GM19467 (cell line): Measurements from ENCODE around the gene PIP4P1.
"Not testable (repeated sequence)": the region's sequence is repeated elsewhere in the genome, so short reads cannot be mapped to it uniquely, and the experiment has no call there.

Source experiments
- ATAC-seq: cut with Tn5 transposase; IDR thresholded peaks from one replicate; pipeline ENCODE4 v1.9.1; 2021; ENCODE audit warnings: mild to moderate bottlenecking, moderate library complexity; ENCODE audit not compliant: unreplicated experiment

PIP4P1 gene

DNA sequence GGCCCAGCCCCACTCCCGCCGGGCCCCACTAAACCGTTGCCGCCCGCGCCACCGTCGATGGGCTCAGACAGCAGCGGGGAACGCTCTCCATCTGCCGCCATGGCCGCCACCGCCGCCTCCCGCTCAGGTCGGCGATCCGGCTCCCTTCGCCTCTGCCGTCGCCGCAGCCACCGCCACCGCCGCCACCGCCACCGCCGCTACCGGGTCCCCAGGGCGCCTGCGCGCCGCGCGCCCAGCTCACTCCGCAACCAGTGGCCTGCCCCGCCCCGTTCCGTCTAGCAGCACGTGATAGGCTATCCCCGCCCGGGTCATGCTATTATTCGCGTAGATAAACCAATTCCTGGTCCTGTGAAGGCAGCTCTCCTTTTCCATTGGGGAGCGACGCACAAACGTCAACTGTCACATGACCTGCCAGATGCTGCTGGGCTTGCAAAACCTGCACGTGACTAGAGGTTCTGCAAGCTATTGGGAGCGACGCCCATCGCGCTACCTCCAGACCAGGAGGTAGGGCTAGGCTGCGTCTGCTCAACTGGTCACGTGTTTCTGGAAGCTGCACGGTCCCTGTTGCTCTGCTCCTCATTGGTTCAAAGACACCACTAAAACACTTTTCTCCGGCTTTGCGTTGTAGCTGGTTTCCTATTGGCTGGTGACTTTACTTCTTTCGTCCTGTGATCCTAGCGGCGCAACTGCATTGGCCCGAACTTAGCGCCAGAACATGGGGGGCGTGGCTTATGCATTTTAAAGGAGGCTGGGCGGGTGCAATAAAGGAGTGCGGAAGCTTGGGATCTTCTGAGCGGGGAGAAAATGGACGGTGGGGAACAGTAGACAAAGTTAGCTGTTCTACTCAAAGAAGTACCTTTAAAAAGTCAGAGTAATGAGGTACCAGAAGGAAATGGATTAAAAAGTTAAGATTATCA, at the start of gene PIP4P1:
TSS of gene PIP4P1 (minus strand) at position 210 of the 917 bp plus-strand sequence. CDS start at position 101, 109 bp downstream.
- ATAC-seq: peak; percentile 95

DNA sequence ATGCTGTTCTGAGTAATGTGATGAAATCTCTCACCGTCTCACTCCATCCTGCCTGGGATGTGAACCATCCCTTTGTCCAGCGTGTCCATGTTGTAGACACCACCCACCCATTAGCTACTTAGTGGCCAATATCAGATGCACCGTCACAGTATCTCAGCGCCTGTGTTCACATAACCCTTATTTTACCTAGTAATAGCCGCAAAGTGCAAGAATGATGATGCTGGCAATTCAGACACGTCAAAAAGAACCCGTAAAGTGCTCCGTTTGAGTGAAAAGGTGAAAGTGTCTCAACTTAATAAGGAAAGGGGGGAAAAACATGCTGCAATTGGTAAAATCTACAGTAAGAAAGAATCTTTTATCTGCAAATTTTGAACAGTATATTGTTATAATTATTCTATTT, 47.1 kb upstream of the PIP4P1 start:
- no peak for ATAC-seq

DNA sequence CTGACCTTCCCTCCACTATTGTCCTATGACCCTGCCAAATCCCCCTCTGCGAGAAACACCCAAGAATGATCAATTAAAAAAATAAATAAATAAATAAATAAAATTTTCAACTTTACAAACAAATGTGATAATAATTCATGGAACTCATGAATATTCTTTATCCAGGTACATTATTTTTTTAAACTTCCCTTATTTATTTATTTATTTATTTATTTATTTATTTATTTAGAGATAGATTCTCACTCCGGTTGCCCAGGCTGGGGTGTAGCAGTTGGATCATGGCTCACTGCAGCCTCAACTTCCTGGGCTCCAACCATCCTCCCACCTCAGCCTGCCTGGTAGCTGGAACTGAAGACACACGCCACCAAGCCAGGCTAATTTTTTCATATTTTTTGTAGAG, 46.3 kb upstream of the PIP4P1 start:
- not testable (repeated sequence) for ATAC-seq

DNA sequence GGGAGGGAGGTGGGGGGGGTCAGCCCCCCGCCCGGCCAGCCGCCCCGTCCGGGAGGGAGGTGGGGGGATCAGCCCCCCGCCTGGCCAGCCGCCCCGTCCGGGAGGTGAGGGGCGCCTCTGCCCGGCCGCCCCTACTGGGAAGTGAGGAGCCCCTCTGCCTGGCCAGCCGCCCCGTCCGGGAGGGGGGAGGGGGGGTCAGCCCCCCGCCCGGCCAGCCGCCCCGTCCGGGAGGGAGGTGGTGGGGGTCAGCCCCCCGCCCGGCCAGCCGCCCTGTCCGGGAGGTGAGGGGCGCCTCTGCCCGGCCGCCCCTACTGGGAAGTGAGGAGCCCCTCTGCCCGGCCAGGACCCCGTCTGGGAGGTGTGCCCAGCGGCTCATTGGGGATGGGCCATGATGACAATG, 45.5 kb upstream of the PIP4P1 start:
- ATAC-seq: not testable (repeated sequence)

DNA sequence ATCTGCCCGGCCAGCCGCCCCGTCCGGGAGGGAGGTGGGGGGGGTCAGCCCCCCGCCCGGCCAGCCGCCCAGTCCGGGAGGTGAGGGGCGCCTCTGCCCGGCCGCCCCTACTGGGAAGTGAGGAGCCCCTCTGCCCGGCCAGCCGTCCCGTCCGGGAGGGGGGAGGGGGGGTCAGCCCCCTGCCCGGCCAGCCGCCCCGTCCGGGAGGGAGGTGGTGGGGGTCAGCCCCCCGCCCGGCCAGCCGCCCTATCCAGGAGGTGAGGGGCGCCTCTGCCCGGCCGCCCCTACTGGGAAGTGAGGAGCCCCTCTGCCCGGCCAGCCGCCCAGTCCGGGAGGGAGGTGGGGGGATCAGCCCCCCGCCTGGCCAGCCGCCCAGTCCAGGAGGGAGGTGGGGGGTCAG, 45.0 kb upstream of the PIP4P1 start:
- not testable (repeated sequence) for ATAC-seq

DNA sequence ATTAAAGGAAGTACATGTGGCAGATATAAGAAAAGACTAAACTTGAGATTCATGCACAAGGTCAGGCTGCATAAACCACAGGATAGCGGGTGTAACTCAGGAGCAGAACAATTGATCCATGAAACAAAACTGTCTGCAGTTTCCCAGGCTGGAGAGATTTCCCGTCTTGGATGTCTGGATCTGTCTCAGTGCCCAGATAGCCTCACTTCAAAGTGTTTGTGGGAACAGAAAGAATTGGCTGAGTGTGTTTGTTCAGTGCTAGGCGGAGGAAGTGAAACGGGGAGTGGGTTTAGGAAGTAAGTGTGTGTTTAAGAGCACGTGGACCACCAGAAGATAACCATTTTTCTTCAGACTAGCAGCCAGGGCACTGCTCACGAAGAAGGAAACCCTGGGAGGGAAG, 42.7 kb upstream of the PIP4P1 start:
- no peak for ATAC-seq

DNA sequence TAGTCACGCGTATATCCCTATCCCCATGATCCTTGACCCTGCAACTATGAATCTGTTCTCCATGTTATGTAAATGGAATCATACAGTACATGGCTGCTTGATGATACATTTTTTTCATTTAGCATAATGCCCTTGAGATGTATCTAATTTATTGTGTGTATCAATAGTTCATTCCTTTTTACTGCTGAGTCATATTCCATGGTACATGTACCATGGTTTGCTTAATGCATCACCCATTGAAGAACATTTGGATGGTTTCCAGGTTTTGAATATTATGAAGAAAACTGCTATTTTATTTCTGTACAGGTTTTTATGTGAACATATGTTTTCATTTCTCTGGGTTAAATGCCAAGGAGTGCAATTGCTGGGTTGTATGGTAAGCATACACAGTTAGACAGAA, 40.1 kb upstream of the PIP4P1 start:
- ATAC-seq: no peak

DNA sequence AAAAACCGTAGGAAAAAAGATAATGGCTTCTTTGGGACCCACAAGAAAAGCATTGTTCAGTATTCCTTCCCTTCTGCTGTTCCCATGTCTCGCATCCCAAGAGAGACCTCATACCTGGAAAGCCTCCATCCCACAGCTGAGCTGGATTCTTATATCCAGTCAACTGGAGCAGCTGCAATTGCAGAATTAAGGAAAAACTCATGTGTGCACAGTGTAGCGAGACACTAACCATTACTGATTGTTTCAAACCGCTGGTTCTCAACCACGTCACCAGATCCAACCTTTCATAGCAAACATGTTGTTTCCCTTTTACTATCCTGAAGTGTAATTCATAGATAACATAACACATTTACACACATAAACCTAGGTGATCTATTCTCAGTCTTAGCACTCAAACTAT, 38.6 kb upstream of the PIP4P1 start:
- no peak for ATAC-seq

DNA sequence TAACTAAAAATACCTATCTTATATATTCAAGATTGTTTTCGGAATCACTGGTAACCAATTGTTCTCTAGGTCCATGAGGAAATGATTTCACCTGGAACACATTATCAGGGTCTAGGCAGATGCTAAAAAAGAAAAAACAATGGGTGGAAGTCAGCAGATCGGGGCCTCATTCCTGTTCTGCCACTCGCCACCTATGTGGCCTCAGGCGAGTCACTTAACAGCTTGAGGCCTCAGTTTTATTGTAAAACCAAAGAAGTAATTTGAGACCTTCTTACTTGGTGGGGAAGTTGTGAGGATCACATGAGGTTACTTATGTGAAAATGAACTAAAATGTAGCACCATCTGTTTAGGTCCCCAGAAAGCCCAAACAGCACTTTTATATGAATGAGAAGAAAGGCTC, 37.9 kb upstream of the PIP4P1 start:
- no peak for ATAC-seq

DNA sequence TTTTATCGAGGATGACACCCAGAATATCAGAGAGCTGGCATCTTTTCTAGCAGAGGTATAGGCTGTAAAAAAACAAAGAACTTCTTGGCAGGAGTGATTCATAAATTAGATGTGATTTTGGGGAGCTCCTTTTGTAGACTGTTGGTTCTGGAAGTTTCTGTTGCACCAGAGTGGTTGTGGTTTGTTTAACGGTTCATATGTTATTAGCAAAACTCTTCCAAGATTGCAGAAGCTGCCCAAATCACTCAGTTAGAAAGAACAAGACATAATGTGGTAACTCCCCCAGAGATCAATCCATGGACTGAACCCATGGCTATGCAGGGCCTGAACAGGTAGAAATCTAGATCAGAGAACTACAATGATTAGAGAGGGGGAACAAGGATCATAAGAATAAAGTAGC, 37.4 kb upstream of the PIP4P1 start:
- no peak for ATAC-seq

DNA sequence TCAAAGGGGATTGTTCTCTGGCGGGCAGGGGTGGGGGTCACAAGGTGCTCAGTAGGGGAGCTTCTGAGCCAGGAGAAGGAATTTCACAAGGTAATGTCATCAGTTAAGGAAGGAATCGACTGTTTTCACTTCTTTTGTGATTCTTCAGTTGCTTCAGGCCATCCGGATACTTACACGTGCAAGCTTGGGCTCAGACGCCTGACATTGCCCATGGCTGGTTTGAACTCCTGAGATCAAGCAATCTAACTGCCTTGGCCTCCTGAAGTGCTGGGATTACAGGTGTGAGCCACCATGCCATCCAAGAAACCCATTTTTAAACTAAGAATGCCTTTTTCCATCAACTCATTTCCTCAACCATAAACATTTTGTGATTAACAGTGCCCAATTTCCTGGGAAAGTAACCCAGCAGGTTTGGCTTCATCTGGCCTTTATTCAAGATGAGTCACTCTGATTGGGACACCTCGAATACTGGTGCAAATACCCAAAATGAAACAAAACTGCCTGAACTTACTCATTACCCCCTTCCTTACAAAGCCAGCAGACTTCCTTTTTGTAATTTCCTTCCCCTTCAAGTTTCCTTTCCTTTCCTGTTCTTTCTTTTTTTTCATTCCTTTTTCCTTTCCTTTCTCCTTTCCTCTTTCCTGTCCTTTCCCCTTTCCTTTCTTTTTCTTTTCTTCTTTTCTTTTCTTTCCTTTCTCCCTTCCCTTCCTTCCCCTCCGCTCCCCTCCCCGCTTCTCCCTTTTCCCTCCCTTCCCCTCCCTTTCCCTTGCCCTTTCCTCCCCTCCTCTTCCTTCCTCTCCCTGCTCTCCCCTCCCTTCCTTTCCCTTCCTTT, 33.9 kb upstream of the PIP4P1 start:
- no peak for ATAC-seq

DNA sequence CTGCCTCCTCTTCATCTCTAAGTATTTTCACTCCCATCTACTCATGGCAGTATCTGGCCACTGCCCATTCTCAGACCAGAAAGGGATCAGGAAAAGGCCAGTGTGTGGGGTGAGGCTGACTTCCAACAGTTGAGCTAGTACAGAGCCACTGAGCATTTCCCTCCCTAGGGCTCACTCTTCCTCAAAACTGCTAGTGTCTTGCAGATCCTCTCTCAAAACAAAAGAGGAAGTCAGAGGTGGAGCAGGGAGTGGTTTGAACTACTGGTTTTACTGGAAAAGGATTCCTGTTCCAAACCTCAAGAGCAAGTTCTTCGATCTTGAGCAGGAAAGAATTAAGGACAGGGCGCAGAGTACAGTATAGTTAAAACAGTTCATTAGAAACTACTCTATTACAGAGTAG, 32.4 kb upstream of the PIP4P1 start:
- no peak for ATAC-seq

DNA sequence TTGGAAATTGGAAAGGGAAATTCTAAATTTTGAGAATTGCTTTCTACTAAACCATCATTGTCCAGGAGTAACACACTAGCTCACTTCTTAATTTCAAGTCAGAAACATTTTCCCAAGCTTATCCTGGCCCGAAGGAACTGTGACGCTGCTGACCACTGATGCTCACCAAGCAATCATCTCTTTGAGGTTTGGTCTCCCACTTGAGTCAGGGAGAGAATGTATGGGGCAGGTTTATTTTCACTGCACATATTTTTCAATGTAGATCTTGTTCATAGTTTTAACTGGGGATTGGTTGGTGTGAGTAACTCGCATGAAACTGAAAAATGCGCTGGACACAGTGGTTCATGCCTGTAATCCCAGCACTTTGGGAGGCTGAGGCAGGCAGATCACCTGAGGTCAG, 31.3 kb upstream of the PIP4P1 start:
- ATAC-seq: no peak

DNA sequence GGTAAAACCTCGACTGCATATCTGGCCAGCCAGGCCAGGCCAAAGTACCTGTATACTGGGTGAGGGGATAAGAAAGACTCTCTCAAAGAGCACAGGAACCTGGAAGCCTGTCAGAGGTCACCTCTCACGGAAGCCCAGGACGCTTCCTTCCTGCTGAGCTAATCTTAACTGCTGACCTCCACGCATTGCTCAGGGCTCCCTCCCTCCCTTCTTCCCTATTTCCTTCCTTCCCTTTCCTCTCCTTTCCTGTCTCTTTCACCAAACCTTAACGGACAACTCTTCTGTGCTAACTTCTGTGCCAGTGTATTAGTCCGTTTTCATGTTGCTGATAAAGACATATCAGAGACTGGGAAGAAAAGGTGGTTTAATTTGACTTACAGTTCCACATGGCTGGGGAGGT, 29.3 kb upstream of the PIP4P1 start:
- ATAC-seq: no peak

DNA sequence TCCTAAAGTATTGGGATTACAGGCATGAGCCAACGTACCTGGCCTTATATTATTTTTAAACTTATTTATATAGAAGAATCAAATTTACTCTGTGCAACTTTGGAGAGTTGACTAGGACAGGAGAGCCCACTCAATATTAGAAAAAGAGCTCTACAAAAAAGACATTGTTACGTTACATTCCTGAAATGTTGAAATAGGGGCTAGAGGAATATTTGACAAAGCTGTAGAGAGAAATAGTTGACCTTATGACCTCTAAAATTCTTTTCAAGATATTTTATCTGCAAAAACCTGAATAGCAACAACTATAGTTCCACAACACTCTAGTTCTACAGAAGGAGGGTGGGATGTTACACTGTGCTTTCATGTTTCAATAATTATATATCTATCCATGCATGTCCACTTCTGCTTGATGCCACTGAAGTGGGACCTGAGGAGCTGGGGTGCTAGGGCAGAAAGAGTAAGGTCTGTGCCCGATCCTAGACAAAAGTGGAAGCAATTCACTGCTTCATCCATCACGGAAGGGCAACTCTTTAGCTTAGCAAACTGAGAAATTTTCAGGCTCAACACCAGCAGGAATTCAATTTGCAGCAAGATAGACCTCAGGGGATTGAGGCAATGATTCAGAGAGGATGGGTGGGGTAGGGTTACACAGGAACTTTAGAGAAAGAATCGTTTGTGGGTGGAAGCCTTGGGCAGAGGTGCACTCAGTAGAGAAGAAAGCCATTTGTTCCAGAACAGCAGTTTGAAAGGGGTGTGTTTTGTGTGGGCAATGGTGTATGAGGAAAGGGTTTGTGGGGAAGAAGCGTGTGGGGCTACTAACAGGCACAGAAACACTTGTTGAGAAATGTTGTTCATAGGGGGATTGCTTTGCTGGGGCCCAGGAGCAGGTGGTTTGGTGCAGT, 28.1 kb upstream of the PIP4P1 start:
- no peak for ATAC-seq

DNA sequence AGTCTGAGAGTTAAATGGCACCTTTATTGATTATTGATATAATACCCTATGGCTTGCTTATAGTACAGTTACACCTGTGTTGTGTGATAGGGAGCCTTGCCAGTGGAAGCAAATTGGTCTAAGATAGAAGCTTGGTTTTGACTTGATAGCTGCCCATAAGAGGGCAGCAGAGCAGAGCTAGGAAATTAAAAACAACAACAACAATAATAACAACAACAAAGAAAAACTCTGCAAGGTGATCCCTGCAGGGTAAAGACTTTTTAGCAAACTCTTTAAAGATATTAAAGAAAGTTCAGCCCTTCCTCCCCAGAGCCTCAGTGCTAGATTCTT, 26.1 kb upstream of the PIP4P1 start:
- ATAC-seq: no peak

DNA sequence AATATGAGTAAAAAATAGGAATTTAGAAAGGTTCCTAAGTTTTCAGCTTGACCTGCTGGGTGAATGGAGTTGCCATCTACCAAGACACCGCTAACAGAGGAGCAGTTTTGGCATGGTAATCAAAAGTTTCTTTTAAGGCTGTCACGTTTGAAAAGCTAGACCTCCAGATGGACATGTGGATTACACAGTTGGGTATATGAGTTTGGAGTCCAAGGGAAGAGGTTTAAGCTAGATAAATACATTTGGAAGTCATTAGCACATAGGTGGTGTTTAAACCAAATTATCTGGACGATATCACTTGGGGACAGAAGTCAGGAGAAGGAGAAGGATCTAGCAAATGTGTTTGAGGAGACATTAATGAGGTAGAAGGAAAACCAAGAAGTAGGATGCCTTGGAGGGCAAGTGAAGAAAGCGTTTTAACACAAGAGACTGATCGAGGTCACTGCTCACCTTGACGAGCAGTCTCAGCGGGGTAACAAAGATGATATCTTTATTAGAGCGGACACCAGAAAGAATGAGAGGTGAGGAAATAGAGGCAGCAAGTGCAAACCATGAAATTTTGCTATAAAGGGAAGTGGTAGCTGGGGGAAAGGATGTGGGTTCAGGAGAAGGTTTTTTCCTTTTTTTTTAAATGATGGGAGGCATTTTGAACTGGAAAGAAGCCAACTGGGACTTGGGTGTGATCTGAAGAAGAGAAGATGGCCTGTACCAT, 25.6 kb upstream of the PIP4P1 start:
- ATAC-seq: no peak

DNA sequence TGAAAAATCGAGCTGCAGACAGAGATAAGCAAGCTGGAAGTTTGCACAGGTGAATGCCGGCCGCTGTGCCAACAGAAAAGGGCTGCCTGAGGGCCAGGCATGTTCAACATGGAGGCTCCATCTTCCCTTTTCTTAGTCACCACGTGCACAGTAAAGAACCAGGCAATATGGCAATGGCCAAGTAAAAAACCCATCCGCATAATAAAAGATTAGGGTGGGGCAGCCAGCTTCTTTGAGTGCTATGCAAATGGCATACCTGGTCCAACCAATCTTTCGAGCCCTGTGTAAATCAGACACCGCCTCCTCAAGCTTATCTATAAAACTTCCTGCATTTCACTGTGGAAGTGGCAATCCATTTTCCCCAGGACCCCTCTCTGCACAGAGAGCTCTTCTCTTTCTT, 24.7 kb upstream of the PIP4P1 start:
- no peak for ATAC-seq

DNA sequence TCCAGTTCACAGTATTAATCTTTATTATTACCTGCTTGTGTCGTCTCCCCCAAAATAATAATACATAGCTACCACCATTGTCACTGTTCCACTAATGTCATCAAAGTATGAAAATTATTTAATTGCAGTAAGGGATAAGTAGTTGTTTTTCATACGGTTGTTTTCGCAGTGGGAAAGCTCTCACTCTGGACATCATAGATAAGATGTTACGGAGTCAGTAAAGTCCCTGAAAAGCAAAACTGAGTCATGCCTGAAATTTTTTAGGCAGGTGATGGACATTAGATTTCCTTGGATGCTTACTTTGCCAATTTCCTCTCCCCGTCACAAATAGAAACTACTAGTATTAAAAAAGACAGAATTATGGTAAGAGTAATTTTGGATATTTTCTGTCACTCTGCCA, 21.1 kb upstream of the PIP4P1 start:
- no peak for ATAC-seq

DNA sequence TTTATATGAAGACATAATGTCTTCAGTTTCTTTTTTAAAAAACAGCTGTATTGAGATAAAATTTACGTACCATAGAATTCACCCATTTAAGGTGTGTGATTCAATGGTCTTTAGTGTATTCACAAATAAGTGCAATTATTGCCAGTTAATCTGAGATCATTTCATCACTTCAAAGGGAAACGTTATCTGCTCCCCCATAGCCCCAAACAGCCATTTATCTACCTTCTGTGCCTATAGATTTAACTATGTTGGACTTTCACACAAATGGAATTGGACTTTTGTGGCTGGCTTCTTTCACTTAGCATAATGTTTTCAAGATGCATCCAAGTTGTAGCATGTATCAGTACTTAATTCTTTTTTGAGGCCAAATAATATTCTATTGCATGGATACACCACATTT, 17.7 kb upstream of the PIP4P1 start:
- ATAC-seq: no peak
